Measurements from ENCODE around the gene SYK.

Gene SYK

GRCh38 chr9:90807006-90807405 is 5.4 kb downstream of the SYK start:
- TF ChIP-seq CTCF (IDR thresholded peaks at IDR 0.05; ENCODE audit: low read depth, low read length, missing control alignments): no peak
- no peak overlapping the region for H3K4me3 ChIP-seq (replicated peaks; ENCODE audit: low read depth, low read length)
- no peak for DNase-seq (ENCODE audit: extremely low read depth, low read depth)

GRCh38 chr9:90808398-90808797 is 6.8 kb downstream of the SYK start:
- H3K4me3 ChIP-seq (replicated peaks; ENCODE audit: low read depth, low read length): no peak overlapping the region
- TF ChIP-seq CTCF (IDR thresholded peaks at IDR 0.05; ENCODE audit: low read depth, low read length, missing control alignments): no peak
- DNase-seq (ENCODE audit: extremely low read depth, low read depth): no peak

- no peak for TF ChIP-seq CTCF (IDR thresholded peaks at IDR 0.05; ENCODE audit: low read depth, low read length, missing control alignments)
- DNase-seq (ENCODE audit: extremely low read depth, low read depth): no peak
- H3K4me3 ChIP-seq (replicated peaks; ENCODE audit: low read depth, low read length): no peak overlapping the region
Observed at GRCh38 chr9:90808890-90809685, 7.5 kb downstream of the SYK start.

- H3K4me3 ChIP-seq (replicated peaks; ENCODE audit: low read depth, low read length): no peak overlapping the region
- DNase-seq (ENCODE audit: extremely low read depth, low read depth): no peak
- TF ChIP-seq CTCF (IDR thresholded peaks at IDR 0.05; ENCODE audit: low read depth, low read length, missing control alignments): no peak
Observed at GRCh38 chr9:90810691-90811090, 9.1 kb downstream of the SYK start.

- DNase-seq (ENCODE audit: extremely low read depth, low read depth): no peak
- TF ChIP-seq CTCF (IDR thresholded peaks at IDR 0.05; ENCODE audit: low read depth, low read length, missing control alignments): no peak
- no peak overlapping the region for H3K4me3 ChIP-seq (replicated peaks; ENCODE audit: low read depth, low read length)
Observed at GRCh38 chr9:90813046-90813445, 11.4 kb downstream of the SYK start.

GRCh38 chr9:90813523-90813922 is 11.9 kb downstream of the SYK start:
- no peak overlapping the region for H3K4me3 ChIP-seq (replicated peaks; ENCODE audit: low read depth, low read length)
- no peak for DNase-seq (ENCODE audit: extremely low read depth, low read depth)
- TF ChIP-seq CTCF (IDR thresholded peaks at IDR 0.05; ENCODE audit: low read depth, low read length, missing control alignments): no peak

- DNase-seq (ENCODE audit: extremely low read depth, low read depth): no peak
- H3K4me3 ChIP-seq (replicated peaks; ENCODE audit: low read depth, low read length): no peak overlapping the region
- TF ChIP-seq CTCF (IDR thresholded peaks at IDR 0.05; ENCODE audit: low read depth, low read length, missing control alignments): no peak
Observed at GRCh38 chr9:90814355-90814754, 12.7 kb downstream of the SYK start.

Data from HFF-Myc (cell line).